Activated CD8-positive, alpha-beta memory T cell treated with anti-CD3 and anti-CD28 coated beads for 24 hours (primary cell): ENCODE data around the gene CCDC71.
A peak's percentile ranks its signal among the peaks of the same experiment; 100 is the strongest.

ENCODE experiments used
- DNase-seq: peaks from one replicate; pipeline ENCODE4 v3.0.0-alpha.2; 2020

CCDC71 gene

DNA sequence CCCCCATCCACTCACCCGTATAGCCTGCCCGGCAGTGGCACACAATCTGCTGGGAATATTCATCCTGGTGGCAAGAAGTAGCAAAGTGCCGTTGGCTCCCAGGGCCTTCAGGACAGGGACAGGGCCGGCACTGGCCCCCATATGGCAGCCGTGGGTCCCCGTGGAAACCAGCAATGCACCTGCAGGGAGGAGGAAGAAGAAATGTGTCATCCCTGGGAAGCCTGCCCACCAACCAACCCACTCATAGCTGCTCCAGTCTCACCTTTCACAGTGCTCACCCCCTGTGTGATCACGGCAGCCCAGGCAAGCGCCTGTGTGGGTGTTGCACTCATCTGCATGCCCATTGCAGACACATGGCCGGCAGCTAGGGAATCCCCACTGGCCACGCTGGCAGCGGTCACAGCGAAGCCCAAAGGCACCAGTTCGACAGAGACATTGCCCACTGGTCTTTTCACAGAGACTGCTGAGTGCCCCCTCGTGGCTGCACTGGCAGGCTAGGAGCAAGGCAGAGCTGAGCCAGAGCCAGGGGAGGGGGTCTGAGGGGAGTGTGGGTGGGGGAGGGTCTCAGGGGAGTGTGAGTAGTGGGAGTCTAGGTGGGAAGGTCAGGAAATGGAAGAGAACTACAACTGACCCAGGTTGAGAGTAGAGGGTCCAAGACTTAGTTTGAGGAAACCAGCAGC is 41.0 kb downstream of the CCDC71 start:
- DNase-seq, result no peak

DNA sequence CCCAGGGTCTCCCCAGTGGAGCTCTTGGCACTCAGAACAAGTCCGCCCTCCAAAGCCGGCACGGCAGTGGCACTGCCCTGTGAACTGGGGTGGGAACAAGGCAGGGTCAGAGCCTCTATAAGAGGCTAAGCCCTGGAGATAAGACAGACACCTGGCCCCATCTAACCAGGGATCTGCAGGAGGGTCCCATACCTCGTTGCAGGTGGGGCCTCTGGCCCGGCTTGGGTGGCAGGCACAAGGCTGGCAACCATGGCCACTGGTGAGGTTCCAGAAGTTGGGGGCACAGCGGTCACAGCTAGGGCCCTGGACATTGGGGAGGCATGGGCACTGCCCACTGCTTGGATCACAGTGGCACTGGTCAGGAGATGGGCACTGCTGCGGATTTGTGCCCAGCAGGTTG is 41.9 kb downstream of the CCDC71 start:
- no peak for DNase-seq

DNA sequence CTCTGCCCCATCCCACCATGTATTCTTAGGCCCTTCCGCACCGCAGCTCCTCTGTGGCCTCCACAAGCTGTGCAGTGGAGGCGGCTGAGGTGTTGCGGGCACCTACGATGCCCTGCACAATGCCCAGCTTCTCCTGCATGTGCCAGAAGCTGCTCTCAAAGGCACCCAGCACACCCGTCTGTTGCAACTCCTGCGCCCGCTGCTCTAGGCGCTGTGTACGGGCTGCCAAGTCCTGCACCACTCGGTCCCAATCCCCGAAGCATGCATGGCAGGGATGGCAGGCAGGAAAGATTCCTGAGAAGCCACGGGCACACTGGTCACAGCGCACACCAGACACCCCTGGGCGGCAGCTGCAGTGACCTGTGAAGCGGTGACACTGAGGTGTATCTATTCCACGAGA is 42.4 kb downstream of the CCDC71 start:
- no peak for DNase-seq

DNA sequence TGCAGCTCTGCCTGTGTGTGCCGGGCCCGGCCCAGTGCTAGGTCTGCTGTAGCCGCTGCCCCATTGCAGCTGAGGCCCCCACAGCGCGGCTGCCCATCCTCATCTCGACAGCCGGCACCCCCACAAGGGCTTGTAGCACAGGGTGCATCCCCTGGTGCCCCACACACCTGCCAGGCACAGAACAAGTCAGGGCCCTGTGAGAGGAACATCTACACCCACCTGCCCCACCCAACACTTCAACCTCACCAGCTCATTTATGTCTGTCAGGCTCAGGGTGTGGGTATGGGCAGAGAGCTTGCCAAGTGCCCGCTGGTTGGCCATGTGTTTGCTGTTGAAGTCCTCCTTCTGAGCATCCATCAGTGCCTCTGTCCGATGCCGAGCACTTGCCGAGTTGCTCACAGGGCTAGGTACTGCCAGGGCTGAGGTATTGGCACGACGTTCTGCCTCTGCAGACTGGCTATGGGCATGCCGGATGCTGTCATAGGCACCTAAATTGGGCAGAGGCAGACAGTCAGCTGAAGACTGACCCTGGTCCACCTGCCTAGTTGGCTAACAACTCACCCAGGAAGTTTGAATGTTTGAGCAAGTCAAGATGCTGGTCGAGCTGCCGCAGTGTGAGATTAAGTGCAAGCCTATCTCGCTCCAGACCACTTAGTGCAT is 43.1 kb downstream of the CCDC71 start:
- no peak for DNase-seq

DNA sequence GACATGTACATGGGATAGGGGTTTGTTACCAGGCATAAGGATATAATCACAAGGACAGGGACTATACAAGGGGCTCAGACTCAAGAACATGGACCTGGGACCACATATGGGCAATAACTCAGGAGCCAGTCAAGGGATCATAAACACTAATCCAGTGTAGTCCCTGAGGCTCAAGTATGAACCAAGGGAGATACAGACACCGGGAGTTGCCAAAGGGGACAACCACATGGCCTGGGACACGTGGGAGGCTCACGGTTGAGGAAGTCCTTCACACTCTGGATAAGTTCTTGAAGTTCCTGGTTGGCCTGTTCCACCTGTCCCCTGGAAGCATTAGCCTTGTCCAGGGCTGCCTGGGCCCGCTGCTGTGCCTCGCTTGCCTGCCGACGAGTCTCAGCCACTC is 43.7 kb downstream of the CCDC71 start:
- DNase-seq, result no peak

DNA sequence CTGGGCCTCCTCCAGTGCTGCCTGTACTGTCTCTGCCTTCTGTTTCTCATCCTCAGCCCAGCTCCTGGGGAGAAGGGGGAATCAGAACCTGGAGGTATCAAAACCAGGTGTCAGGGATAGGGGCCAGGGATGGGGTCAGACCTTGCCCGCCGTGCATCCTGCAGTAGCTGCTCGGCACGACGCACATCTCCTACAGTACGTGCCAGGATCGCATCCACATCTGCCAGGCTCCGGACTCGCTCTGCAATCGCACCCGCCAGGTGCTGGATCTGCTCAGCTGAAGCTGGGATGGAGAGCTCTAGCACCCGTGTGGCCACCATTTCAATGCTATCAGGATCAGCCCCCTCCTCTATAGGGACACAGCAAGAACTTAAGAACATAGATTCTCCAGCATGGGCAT is 44.1 kb downstream of the CCDC71 start:
- no peak for DNase-seq

DNA sequence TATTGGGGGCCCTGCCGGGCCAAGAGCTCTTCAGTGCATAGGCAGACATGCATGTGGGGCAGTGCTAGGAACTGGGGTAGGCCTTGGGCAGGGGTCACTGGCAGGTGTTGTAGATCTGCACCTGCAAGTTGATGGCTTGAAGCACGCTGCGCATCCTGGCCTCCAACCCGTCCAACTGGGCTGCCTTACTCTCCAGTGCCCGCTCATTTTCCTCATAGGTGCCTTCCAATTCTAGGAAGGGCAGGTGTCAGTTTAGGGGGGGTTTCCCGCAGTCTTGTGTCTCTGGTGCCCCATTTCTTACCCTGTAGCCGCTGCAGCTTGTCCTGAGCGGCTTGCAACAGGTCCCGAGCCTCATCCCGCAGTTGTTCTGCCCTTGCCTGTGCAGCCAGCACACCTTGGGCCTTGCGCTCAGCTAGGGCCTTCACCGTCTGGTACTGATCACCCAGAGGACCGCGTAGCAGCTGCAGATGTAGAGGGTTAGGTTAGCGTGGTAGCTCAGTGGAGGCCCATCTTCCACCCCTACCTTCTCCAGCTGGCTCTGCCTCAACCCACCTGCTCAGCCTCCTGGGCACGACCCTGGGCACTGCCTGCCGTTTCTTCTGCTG is 44.9 kb downstream of the CCDC71 start:
- DNase-seq, result no peak

DNA sequence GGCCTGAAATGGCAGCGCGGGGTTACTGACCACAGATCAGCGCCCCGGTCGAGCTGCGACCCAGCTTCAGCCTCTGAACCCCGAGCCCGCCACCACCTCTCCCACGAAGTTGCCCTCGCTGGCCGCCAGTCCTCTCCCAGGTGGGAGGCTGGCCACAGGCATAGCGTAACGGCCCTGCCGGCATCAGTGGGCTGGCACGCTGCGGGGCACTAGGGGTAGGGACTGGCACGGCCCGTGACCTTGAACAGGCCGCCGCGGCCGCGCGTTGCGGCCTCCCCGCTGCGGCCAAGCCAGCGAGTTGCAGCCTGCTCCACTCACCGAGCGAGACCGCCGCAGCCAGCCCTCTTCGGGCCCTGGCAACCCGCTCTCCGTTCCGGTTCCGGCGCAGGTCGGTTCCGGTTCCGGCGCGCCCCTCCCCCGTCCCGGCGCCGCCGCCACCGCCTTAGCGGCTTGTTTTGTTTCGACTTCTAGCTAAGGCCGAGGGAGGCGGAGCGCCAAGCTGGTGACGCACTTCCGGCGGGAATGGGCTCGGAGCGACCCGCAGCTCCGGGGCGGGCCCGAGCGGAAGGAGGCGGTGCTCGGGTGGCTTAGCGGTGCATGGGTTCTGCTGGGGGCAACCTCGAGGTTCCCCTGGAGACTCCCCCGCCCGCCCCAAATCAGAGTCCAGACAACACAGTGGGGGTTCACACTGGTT is 45.5 kb downstream of the CCDC71 start, which contains the start of gene USP19:
USP19 (minus strand) TSS at position 386 of the 694 bp plus-strand sequence. CDS start 1,678 bp downstream, outside the sequence.
- peak; percentile 96 for DNase-seq

DNA sequence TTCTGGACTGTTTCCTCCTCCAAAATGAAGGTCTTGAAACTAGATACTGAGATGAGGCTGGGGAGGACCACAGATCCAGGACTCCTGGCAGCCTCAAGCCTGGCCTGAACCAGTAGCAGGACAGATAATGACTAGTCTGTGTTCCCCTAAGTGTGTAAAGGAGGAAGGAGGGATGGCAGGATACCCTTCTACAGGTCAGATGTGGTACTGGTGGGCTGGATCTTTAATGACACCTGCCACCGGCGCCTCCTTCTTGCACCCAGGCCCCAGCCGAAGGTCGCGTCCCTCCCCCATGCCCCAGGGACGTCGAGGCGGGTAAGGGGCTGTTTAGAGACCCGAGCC is 46.1 kb downstream of the CCDC71 start:
- DNase-seq, result no peak

DNA sequence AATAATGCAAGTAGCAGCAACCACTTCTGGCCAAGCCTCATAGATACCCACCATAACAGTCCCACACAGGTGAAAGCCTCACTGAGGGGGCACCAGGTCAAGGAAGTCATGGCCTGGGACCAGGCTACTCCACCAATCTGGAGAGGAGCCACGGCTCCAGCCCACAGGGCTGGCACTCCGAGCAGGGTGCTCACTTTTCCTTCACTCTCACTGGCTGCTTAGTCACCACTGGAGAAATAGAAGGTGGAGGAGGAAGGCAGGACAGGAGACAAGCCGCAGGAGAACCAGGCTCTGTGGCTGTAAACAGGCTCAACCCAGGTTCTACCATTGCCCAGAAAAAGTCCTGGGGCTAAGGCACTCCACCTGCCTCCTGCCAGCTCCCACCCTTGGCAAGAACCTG is 46.7 kb downstream of the CCDC71 start:
- no peak for DNase-seq

DNA sequence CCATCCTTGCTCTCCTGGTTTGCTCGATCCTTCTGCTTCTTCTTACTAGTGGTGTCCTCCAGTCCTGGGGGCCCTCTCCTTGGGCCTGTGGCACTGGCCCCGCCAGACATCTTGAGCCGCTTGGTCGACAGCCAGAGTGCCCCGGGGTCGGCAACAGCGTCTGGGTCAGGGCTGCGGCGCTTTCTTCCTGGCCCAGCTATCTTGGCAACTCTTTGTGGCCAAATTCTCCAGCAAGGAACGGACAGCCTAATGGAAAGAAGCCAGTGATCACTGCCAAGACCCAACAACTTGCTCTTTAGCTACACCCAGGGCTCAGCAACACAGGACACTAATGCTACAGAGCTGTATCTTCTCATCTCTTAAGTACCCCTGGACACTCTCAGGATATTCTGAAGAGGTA is 47.1 kb downstream of the CCDC71 start:
- DNase-seq, result no peak
